ENCODE data around the gene CDH3. TPM values are rescaled to one million over a fixed set of nuclear protein-coding genes. Genes with fewer than 3 reads are reported as not detected.
A peak's percentile ranks its signal among the peaks of the same experiment; 100 is the strongest.
"Not testable (repeated sequence)": the region's sequence is repeated elsewhere in the genome, so short reads cannot be mapped to it uniquely, and the experiment has no call there.

Gene CDH3
- total RNA-seq, 1 donor from 2014 or later, result 3.6 TPM

DNA sequence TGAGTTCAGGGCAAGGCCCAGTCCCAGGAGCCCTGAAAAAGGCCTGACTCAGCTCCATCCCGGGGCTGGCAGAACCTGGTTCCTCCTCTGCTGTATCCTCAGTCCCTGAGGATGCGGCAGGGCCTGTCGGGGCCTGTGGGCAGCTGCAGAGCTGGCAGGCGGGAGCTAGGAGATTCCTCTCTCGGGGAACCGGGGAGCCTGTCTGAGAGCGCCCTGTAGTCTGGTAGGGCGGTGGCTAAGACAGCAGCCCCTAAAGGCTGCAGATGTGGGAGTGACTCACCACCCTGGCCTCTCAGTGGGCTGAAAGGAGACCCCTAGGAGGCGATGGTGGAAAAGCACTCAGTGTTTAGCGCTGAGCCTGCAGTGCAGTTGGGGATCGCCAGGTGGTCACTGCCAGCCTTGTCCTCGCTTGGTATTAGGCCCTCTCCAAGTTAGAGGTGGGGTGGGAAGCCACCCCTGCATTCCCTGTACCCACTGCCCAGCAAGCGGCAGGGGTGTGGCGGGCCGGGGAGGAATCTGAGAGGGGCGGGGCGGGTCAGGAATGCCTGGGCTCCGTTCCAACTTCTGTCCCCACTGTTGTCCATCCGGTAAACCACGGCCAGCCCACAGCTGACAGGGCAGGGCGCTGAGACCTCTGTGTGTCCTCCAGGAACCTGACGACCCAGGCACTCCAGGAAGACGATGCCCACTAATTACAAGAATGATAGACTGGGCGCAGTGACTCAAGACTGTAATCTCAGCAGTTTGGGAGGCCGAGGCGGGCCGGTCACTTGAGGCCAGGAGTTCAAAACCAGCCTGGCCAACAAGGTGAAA, 62.4 kb downstream of the CDH3 start:
- TF ChIP-seq, protein P1, sequence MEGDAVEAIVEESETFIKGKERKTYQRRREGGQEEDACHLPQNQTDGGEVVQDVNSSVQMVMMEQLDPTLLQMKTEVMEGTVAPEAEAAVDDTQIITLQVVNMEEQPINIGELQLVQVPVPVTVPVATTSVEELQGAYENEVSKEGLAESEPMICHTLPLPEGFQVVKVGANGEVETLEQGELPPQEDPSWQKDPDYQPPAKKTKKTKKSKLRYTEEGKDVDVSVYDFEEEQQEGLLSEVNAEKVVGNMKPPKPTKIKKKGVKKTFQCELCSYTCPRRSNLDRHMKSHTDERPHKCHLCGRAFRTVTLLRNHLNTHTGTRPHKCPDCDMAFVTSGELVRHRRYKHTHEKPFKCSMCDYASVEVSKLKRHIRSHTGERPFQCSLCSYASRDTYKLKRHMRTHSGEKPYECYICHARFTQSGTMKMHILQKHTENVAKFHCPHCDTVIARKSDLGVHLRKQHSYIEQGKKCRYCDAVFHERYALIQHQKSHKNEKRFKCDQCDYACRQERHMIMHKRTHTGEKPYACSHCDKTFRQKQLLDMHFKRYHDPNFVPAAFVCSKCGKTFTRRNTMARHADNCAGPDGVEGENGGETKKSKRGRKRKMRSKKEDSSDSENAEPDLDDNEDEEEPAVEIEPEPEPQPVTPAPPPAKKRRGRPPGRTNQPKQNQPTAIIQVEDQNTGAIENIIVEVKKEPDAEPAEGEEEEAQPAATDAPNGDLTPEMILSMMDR (IDR thresholded peaks at IDR 0.05), result peak; percentile 48
- peak overlapping the region; percentile 81 for H3K27ac Mint-ChIP-seq (ENCODE audit: unreplicated experiment)
- DNase-seq (ENCODE audit: extremely low spot score, unreplicated experiment), result peak; percentile 87

DNA sequence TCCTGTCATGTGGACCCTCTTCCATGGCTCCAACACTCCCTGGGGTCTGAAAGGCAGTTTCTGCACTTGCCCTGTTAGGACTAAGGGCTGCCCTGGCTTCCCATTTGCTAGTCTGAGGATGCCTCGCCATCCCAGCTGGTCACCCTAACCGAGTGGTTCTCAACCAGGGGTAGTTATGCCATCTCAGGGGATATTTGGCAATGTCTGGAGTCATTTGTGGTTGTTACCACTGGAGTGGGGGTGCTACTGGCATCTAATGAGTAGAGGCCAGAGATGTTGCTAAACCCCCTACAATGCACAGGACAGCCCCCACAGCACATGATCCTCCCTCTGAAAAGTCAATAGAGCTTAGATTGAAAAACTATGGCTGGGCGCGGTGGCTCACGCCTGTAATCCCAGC, 65.1 kb downstream of the CDH3 start:
- H3K9me3 Mint-ChIP-seq (ENCODE audit: unreplicated experiment), result no peaks in the 10 kb centered on the region
- TF ChIP-seq, protein P1 (IDR thresholded peaks at IDR 0.05), result no peak
- H3K36me3 Mint-ChIP-seq (ENCODE audit: unreplicated experiment), result no peaks in the 10 kb centered on the region
- H3K27ac Mint-ChIP-seq (ENCODE audit: unreplicated experiment), result no peak overlapping the region
- peaks cover 25% of the 10 kb centered on the region for H3K4me1 Mint-ChIP-seq (ENCODE audit: unreplicated experiment)
- H3K27me3 Mint-ChIP-seq (ENCODE audit: unreplicated experiment), result no peaks in the 10 kb centered on the region
- DNase-seq (ENCODE audit: extremely low spot score, unreplicated experiment), result no peak
- H3K4me3 Mint-ChIP-seq (ENCODE audit: unreplicated experiment), result no peak overlapping the region

More for the DNA sequence above, 62.4 kb downstream of the CDH3 start:
- no peaks in the 10 kb centered on the region for H3K36me3 Mint-ChIP-seq (ENCODE audit: unreplicated experiment)
- peaks cover 20% of the 10 kb centered on the region for H3K4me1 Mint-ChIP-seq (ENCODE audit: unreplicated experiment)
- no peak overlapping the region for H3K4me3 Mint-ChIP-seq (ENCODE audit: unreplicated experiment)
- no peaks in the 10 kb centered on the region for H3K27me3 Mint-ChIP-seq (ENCODE audit: unreplicated experiment)
- no peaks in the 10 kb centered on the region for H3K9me3 Mint-ChIP-seq (ENCODE audit: unreplicated experiment)

DNA sequence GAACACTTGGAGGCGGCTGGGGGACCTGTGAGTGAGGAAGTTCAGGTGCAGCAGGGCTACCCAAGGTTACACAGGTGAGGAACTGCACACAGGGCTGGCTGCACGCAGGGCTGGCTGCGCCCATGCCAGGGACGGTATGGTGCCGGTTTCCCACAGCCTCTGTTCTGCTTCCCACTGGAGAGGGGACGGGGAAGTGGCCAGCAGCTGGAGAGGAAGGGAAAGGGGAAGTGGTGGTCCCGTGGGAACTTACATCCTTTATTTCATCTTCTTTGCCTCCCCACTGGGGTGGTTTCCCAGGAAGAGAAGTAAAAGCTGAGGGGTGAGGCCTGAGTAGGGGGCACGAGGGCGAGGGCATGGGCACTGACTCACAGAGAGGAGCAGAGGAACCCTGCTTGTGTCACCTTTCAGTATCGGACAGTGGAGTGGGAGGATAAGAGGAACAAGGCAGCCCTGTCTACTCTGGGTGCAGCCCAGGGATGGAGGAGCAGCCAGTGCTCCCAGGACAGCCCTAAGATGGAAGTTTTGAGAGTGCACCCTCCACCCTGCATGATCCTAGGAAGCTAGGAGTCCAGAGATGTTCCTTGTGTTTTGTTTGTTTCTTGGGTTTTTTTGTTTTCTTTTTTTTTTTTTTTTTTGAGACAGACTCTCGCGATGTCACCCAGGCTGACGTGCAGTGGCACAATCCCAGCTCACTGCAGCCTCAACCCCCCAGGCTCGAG, 66.5 kb downstream of the CDH3 start:
- Mint-ChIP-seq H3K27me3 (ENCODE audit: unreplicated experiment) (no peaks in the 10 kb centered on the region), H3K36me3 (ENCODE audit: unreplicated experiment) (no peaks in the 10 kb centered on the region), H3K4me1 (ENCODE audit: unreplicated experiment) (peaks cover 33% of the 10 kb centered on the region), H3K27ac (ENCODE audit: unreplicated experiment) (no peak overlapping the region), H3K4me3 (ENCODE audit: unreplicated experiment) (no peak overlapping the region), H3K9me3 (ENCODE audit: unreplicated experiment) (no peaks in the 10 kb centered on the region)
- no peak for DNase-seq (ENCODE audit: extremely low spot score, unreplicated experiment)
- TF ChIP-seq, protein P1 (IDR thresholded peaks at IDR 0.05), result no peak

DNA sequence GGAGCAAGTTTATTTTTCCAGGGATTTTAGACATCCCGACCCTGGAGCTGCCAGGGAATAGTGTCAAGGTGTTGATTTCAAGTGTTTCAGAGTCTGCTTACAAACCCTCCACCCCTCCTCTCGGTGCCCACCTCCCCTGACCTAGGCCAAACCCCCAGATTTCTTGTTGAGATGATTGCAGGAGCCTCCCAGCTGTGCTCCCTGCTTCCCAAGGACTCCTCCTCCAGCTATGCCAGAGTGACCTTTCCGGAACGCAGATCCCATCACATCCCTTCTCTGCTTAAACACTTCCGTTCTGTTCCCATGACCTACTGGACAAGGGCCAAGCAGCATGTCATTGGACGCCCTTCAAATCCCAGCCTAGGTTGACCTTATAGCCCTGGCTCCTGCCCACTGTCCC, 68.3 kb downstream of the CDH3 start:
- DNase-seq (ENCODE audit: extremely low spot score, unreplicated experiment), result no peak
- TF ChIP-seq, protein P1 (IDR thresholded peaks at IDR 0.05), result no peak
- no peaks in the 10 kb centered on the region for H3K9me3 Mint-ChIP-seq (ENCODE audit: unreplicated experiment)
- H3K4me1 Mint-ChIP-seq (ENCODE audit: unreplicated experiment), result peaks cover 19% of the 10 kb centered on the region
- no peaks in the 10 kb centered on the region for H3K27me3 Mint-ChIP-seq (ENCODE audit: unreplicated experiment)
- no peak overlapping the region for H3K4me3 Mint-ChIP-seq (ENCODE audit: unreplicated experiment)
- no peak overlapping the region for H3K27ac Mint-ChIP-seq (ENCODE audit: unreplicated experiment)
- no peaks in the 10 kb centered on the region for H3K36me3 Mint-ChIP-seq (ENCODE audit: unreplicated experiment)

DNA sequence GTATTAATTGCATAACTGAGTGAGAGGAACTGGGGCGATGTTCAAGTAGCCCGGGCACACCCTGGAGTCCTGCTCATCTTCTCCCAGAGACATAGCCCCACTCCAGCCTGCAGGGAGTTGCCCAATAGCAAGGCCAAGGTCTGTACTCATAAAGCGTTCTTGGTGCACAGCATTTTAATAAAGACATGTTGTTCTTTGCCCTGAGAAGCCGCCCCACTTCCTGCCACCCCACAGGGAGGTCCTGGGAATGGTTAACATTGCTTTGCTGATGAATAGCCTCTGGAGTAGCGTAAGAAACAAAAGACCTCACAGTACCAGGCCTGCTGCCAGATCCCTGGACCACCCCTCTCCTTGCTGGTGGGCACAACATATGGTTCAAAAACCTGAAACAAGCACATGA, 70.4 kb downstream of the CDH3 start:
- TF ChIP-seq, protein P1 (IDR thresholded peaks at IDR 0.05), result no peak
- Mint-ChIP-seq H3K36me3 (ENCODE audit: unreplicated experiment) (no peaks in the 10 kb centered on the region), H3K27me3 (ENCODE audit: unreplicated experiment) (no peaks in the 10 kb centered on the region), H3K4me1 (ENCODE audit: unreplicated experiment) (peaks cover 19% of the 10 kb centered on the region), H3K27ac (ENCODE audit: unreplicated experiment) (peak overlapping the region; percentile 54), H3K9me3 (ENCODE audit: unreplicated experiment) (no peaks in the 10 kb centered on the region), H3K4me3 (ENCODE audit: unreplicated experiment) (no peak overlapping the region)
- DNase-seq (ENCODE audit: extremely low spot score, unreplicated experiment), result no peak

DNA sequence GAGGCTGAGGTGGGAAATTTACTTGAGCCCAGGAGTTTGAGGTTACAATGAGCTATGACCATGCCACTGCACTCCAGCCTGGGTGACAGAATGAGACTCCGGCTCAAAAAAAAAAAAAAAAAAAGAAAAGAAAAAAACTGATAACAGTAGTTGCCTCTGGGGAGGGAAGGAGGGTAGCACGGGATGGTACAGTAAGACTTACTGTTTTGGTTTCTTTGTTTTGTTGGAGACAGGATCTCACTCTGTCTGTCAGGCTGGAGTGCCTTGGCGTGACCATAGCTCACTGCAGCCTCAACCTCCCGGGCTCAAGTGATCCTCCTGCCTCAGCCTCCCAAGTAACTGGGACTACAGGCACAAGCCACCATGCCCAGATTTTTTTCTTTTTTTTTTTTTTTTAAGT, 71.4 kb downstream of the CDH3 start:
- peaks cover 16% of the 10 kb centered on the region for H3K4me1 Mint-ChIP-seq (ENCODE audit: unreplicated experiment)
- H3K9me3 Mint-ChIP-seq (ENCODE audit: unreplicated experiment); H3K36me3 Mint-ChIP-seq (ENCODE audit: unreplicated experiment); H3K27ac Mint-ChIP-seq (ENCODE audit: unreplicated experiment); DNase-seq (ENCODE audit: extremely low spot score, unreplicated experiment); H3K27me3 Mint-ChIP-seq (ENCODE audit: unreplicated experiment); H3K4me3 Mint-ChIP-seq (ENCODE audit: unreplicated experiment): not testable (repeated sequence)
